Measurements from ENCODE around the gene DUSP2. TPM values are rescaled to one million over a fixed set of nuclear protein-coding genes. Genes with fewer than 3 reads are reported as not detected.

Gene DUSP2
- total RNA-seq, 1 experiment from 2014 or later = 0.67 TPM

DNA sequence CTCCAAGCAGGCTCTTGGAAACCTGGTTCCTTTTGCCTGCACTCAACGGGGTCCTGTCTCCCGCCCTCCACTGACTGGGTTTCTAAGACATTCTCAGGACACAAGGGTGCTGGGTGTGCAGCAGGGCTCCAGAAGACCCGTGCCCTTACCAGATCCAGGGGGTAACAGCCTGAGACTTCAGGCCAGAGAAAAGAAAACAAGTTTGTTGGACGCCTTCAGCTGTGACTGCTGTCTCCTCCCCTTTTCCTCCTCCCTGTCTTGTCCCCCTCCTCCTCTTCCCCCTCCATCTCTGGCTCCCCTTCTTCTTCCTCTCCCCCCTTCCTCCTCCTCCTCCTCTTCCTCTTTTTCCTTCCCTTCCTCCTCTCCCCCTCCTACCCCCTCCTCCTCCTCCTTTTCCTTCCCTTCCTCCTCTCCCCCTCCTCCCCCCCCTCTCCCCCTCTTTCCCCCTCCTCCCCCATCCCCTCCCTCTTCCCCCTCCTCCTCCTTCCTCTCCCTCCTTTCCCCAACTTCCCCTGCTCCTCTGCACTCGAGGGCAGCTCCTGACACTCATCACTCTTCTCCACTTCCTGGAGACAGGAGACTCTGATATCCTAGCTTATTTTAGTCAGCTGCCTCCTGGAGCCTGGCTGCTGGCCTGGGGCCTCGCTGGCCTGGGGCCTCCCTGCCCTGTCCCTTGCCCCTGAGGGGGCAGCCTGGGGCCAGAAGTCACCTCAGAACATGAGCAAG, 41.3 kb downstream of the DUSP2 start:
- DNase-seq = no peak
- Histone ChIP-seq H3K4me3 (no peak overlapping the region), H3K27me3 (no peaks in the 10 kb centered on the region), H3K27ac (no peak overlapping the region), H3K9me3 (replicated peaks) (no peaks in the 10 kb centered on the region), H3K4me1 (peaks cover 18% of the 10 kb centered on the region), H3K36me3 (no peaks in the 10 kb centered on the region)

DNA sequence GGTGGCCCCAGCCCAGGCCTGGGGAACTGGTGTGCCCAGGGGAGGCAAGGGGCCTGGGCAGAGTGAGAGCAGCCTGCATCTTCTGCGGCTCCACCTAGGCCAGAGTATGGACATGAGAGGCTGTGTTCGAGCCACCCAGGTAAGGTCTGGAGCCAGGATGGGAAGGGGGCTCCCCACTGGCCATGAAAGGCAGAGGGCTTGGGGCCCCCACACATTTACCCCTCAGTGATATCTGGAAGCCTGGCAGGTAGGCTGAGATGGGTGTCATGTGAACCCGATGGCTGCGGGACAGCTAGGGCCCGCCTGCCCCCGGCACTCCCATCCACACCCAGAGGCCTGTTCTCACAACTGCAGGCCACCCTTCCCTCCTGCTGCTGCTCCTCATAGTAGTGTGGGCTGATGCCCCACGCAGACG, 42.0 kb downstream of the DUSP2 start:
- Histone ChIP-seq H3K27me3 (no peaks in the 10 kb centered on the region), H3K27ac (no peak overlapping the region), H3K9me3 (replicated peaks) (no peaks in the 10 kb centered on the region), H3K36me3 (no peaks in the 10 kb centered on the region), H3K4me1 (peaks cover 11% of the 10 kb centered on the region), H3K4me3 (no peak overlapping the region)
- DNase-seq = no peak

DNA sequence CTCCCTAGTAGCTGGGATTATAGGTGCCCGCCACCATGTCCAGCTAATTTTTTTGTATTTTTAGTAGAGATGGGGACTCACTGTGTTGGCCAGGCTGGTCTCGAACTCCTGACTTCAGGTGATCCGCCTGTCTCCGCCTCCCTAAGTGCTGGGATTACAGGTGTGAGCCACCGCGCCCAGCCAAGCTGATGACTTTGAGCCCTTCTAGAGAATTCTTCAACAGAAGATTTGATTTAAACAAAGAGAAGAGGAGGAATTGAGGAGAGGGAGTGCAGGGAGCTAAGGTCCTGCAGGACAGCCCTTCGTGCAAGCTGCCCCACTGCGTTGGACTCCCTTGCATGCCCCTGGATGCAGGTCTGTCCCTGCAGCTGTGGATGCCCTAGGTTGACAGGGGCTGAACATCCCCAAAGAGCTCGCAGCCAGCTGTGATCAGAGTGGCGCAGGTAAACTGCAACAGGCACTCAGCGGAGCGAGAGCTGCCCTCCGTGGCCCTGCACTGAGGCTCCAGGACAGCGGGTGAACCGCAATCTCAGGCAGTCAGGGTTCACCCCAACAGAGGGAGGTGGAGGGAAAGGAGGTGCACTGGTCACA, 42.5 kb downstream of the DUSP2 start:
- no peaks in the 10 kb centered on the region for H3K27me3 ChIP-seq
- no peaks in the 10 kb centered on the region for H3K36me3 ChIP-seq
- peaks cover 6% of the 10 kb centered on the region for H3K4me1 ChIP-seq
- DNase-seq = no peak
- H3K27ac ChIP-seq = no peak overlapping the region
- H3K4me3 ChIP-seq = no peak overlapping the region
- no peaks in the 10 kb centered on the region for H3K9me3 ChIP-seq (replicated peaks)

DNA sequence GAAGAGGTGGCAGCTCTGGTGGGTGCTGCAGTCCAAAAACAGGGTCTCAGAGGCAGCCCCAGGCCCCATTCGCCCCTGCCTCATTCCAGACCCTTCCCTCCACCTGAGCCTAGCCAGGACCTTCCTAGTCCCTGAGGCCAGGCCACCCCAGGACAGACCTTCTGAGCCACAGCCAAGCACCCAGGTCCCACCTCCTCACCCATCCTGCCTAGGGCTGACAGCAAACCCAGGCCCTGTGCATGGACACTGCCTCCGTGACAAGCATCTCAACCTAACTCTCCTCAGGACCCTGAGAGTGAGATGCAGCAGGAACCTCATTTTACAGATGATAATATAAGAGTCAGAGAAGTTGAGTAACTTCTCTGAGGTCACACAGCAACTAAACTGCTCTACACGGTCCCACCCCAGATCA, 44.3 kb downstream of the DUSP2 start:
- DNase-seq = no peak

DNA sequence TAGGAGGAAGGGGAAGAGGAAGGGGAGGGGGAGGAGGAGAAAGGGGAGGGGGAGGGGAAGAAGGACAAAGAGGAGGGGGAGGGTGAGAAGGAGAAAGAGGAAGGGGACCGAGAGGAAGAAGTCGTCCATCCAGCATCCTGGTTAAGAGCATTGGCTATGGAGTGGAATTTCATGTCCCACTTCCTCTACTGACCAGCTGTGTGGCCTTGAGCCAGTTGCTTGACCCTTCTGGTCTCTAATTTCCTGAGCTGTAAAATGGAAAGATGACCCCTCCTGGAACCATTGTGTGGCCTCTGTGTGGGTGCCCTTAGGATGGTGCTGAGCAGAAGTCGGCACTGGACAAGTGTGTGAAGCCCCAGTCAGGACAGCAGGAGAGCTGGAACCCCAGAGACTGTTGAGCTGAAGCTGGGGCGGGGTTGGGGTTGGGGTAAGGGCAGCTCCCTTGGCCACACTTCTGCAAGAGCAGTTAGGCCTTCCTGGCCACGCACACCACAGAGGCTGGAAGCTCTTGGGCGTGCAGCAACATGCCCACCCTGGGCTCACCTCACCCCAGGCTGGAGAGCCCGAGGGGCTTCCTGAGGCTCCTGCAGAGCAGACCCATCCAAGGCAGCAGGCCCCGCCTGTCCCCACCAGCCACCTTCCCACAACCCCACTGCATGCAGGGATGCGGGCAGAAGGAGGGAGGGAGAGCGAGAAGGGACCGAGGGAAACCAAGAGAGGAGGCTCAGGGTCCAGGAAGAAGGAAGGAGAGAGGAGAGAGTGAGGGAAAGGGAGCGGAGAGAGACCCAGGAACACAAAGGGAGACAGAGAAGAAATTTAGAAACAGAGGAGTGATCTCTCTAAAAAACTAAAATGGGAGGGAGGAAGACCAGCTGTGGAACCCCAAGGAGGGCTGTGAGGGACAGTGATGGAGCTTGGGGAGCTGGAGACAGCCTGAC, 45.1 kb downstream of the DUSP2 start:
- peak; percentile 64 to 65 for DNase-seq
- Histone ChIP-seq H3K27ac (no peak overlapping the region), H3K4me1 (peaks cover 5% of the 10 kb centered on the region; the same call in 1 of the 2 replicates), H3K27me3 (no peaks in the 10 kb centered on the region), H3K36me3 (no peaks in the 10 kb centered on the region), H3K9me3 (replicated peaks) (no peaks in the 10 kb centered on the region), H3K4me3 (no peak overlapping the region)

More for the DNA sequence above, 44.3 kb downstream of the DUSP2 start:
- no peaks in the 10 kb centered on the region for H3K27me3 ChIP-seq
- H3K27ac ChIP-seq = no peak overlapping the region
- no peaks in the 10 kb centered on the region for H3K36me3 ChIP-seq
- no peak overlapping the region for H3K4me3 ChIP-seq
- H3K9me3 ChIP-seq (replicated peaks) = no peaks in the 10 kb centered on the region
- H3K4me1 ChIP-seq = peaks cover 5% of the 10 kb centered on the region; the same call in 1 of the 2 replicates

DNA sequence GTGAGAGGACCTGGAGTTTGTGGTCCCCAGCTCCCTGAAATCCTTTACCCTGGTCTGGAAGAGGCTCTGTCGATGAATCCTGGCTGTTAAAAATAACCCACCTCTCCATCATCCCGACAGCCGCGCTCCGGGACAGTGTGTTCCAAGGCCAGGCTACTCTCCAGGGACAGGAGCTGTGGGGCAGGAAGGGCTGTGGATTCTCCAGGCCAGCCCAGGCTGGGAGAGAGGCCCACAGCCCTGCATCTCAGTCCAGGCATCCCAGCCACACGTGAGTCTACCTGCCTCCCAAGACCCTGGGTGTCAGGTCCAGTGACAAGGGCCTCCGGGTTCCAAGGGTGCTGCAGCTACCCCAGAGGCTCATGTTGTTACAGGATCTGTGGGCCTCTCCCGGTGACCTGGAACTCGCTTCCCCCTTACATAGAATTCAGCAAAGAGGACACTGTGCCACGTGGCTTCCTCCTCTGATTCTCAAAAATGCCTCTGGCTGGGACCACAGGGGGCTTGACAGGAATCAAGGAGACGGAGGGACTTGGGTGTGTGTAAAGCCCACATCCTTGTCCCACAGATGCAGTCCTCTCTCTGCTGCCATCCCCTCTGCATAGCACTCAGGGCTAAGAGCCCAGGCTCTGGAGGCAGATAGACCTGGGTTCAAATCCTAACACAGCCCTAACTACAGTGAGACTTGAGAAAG, 46.2 kb downstream of the DUSP2 start:
- Histone ChIP-seq H3K27me3 (no peaks in the 10 kb centered on the region), H3K4me3 (no peak overlapping the region), H3K9me3 (replicated peaks) (no peaks in the 10 kb centered on the region), H3K27ac (no peak overlapping the region), H3K36me3 (no peaks in the 10 kb centered on the region), H3K4me1 (peaks cover 5% of the 10 kb centered on the region; the same call in 1 of the 2 replicates)
- DNase-seq = peak in 1 of 2 experiments; percentile 2

DNA sequence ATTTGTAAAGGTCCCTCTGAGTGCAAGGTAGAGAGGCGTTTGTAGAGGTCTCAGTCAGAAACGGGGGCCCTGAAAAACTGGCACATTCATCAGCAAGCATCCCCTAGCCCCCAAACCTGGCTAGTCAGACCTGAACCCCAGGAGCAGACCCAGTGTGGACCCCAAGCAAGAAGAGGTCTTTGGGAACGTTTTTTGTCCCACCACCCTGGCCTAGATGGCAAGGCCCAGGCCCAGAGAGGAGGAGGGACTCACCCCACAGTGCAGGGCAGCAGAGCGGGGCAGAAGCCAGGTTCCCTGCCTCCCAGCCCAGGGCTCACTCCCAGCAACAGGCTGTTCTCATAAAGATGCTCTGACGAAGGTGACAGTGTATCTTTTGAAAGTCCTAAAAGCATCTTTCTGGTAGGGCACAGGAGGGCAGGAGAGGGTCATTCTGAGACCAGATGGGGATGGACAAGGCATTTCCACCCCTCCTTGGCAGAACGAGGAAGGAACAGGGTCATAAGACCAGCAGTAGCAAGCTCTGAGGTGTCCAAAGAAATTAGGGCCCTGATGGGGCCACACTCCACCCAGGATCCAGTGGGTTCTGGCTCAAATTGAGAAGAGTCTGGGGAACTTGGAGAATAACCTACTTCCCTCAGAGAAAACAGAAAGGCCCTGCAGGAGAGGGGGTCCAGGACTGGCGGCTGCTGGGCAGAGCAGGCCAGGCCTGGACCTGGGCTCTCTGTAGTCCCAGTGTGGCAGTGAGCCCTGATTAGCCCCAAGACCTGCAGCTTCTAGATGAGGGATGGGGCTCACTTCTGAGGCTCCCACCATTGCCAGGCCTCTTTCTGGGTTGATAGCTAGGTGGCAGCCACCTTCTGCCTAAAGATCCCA, 47.1 kb downstream of the DUSP2 start:
- Histone ChIP-seq H3K4me3 (no peak overlapping the region), H3K27me3 (no peaks in the 10 kb centered on the region), H3K4me1 (peaks cover 5% of the 10 kb centered on the region; the same call in 1 of the 2 replicates), H3K9me3 (replicated peaks) (no peaks in the 10 kb centered on the region), H3K27ac (no peak overlapping the region), H3K36me3 (no peaks in the 10 kb centered on the region)
- DNase-seq = peak in 1 of 2 experiments; percentile 1

DNA sequence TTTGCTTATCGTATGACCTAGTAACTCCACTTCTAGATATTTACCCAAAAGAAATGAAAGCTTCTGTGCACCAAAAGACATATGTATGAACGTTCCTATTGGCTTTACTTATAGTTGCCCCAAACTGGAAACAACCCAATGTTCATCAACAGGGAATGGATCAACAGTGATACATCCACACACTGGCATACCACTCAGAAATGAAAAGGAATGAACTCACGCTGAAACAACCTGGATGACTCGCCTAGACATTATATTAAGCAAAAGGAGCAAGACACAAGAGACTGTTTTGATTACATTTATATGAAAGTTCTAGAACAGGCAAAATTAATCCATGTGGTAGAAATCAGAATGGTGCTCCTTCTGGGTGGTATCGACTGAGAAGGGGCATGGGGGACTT, 47.8 kb downstream of the DUSP2 start:
- peaks cover 5% of the 10 kb centered on the region; the same call in 1 of the 2 replicates for H3K4me1 ChIP-seq
- H3K36me3 ChIP-seq = no peaks in the 10 kb centered on the region
- no peak for DNase-seq
- H3K4me3 ChIP-seq = no peak overlapping the region
- no peaks in the 10 kb centered on the region for H3K27me3 ChIP-seq
- H3K27ac ChIP-seq = no peak overlapping the region
- H3K9me3 ChIP-seq (replicated peaks) = no peaks in the 10 kb centered on the region

DNA sequence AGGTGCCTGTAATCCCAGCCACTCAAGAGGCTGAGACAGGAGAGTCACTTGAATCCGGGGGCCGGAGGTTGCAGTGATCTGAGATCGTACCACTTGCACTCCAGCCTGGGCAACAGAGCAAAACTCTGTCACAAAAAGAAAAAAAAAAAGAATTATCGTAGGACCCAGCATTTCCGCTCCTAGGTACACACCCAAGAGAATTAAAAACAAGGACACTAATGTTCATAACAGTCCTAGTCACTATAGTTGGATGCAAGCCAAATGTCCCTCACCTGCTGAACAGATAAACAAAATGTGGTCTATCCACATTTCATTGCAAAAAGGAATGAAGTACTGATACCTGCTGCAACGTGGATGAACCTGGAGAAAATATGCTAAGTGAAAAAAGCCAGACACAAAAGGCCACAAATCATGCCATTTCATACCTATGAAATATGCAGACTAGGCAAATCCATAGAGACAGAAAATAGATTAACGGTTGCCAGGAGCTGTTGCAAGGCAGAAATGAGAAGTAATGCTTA, 50.1 kb downstream of the DUSP2 start:
- Histone ChIP-seq H3K4me1 (no peaks in the 10 kb centered on the region), H3K4me3 (no peak overlapping the region), H3K27ac (no peak overlapping the region), H3K9me3 (replicated peaks) (no peaks in the 10 kb centered on the region), H3K27me3 (no peaks in the 10 kb centered on the region), H3K36me3 (no peaks in the 10 kb centered on the region)
- no peak for DNase-seq

DNA sequence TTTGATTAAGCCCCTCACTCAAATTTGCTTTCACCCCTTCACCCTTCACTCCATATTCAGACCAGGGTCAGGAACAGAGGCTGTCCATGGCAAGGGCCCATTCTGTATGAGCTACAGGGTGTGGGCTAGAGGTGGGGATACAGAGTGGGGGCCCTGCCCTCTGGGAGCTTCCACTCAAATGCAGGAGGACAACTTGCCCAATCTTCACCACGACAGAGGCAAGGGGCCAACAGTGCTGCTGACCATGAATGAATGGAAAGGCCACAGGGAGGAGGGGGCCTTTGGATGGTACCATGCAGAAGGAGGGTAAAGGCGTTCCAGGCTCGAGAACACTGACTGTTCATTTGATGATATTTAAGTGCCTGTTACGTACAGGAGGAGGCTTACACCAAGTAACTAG, 51.7 kb downstream of the DUSP2 start:
- DNase-seq = no peak
- Histone ChIP-seq H3K4me1 (no peaks in the 10 kb centered on the region), H3K4me3 (no peak overlapping the region), H3K27ac (no peak overlapping the region), H3K9me3 (replicated peaks) (no peaks in the 10 kb centered on the region), H3K36me3 (no peaks in the 10 kb centered on the region), H3K27me3 (no peaks in the 10 kb centered on the region)

Other genes with a start within 250 kb of the DUSP2 start
- 16.6 and 28.8 TPM in 2 replicates for gene ANKRD36C, start 153.6 kb downstream of the DUSP2 start, total RNA-seq (2014; rRNA removed; shearing (Covaris generic))
- gene GPAT2, start 110.5 kb downstream of the DUSP2 start, total RNA-seq (2014; rRNA removed; shearing (Covaris generic)) = 0.05 and 0.08 TPM in 2 replicates
- gene ADRA2B, start 28.9 kb downstream of the DUSP2 start, total RNA-seq (2014; rRNA removed; shearing (Covaris generic)) = not detected in 2 replicates
- gene ASTL, start 6.9 kb downstream of the DUSP2 start, total RNA-seq (2014; rRNA removed; shearing (Covaris generic)) = not detected in 2 replicates
- 232 and 243 TPM in 2 replicates for gene STARD7, start 63.4 kb upstream of the DUSP2 start, total RNA-seq (2014; rRNA removed; shearing (Covaris generic))
- gene TMEM127, start 120.6 kb upstream of the DUSP2 start, total RNA-seq (2014; rRNA removed; shearing (Covaris generic)) = 16.2 and 17.9 TPM in 2 replicates
- 59.2 and 59.9 TPM in 2 replicates for gene CIAO1, start 120.8 kb upstream of the DUSP2 start, total RNA-seq (2014; rRNA removed; shearing (Covaris generic))
- gene SNRNP200, start 160.1 kb upstream of the DUSP2 start, total RNA-seq (2014; rRNA removed; shearing (Covaris generic)) = 153 and 157 TPM in 2 replicates
- 26.4 and 27.1 TPM in 2 replicates for gene ITPRIPL1, start 179.9 kb upstream of the DUSP2 start, total RNA-seq (2014; rRNA removed; shearing (Covaris generic))
- 73.4 and 82.0 TPM in 2 replicates for gene NCAPH, start 190.3 kb upstream of the DUSP2 start, total RNA-seq (2014; rRNA removed; shearing (Covaris generic))

All from SJCRH30 (cell line).